Measurements from ENCODE around the gene IFT27.

IFT27 gene

DNA sequence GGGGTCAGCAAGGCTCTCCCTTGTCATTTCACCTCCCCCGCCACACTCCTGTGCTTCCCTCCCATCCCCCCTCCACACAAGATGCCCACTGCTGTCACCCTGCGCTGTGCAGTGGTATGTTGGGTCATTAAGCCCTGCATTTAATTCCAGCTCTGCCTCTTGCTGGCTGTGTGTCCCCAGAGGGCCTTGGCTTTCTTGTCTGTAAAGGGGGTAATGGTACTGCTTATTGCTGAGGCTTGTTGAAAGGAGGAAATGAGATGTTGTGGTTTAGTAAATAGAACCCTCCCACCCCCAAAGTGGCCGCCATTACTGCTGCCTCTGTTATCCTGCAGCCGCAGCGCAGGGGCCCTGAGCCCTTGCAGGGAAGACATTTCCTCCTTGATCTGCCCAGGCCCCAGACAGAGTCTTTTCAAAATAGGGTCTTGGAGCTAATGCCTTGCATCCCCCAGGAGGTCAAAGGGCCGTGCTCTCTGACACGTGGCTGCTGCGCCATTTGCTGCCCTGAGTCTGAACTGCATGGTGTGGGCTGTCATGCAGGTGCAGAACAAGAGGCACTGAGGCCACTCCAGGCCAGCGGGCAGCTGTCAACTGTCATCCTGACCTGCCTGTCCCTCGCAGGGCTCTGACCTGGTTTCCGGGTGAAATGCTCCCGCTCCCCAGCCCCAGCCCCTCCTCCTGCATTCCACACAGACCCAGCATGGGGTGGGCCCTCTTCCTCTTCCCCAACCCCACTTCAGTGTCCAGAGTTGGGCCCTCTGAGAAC is 22.2 kb upstream of the IFT27 start:
- in situ Hi-C loops (cut with MboI; ENCODE audit: low pct_unique_long_range_greater_than_20kb, low sequenced_read_pairs) = no loop called here
- peak; percentile 38 for DNase-seq

DNA sequence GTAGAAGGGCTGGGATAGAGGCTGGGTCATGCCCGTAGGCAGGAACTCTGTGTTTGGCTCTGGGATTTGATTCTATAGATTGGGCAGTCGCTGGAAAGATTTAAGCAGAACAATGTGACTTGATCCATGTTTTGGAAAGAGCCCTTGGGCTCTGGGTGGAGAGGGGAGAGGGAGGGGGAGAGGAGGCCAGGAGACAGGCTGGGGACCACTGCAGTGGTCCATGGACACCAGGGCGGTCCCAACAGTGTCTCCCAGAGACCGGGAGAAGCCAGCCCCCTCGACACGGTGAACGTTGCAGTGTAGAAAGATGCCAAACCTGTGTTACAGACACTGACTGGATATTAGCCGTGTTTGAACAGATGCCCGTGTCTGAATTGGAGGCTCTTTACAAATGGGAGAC is 21.5 kb upstream of the IFT27 start:
- DNase-seq = no peak
- in situ Hi-C loops (cut with MboI; ENCODE audit: low pct_unique_long_range_greater_than_20kb, low sequenced_read_pairs) = no loop called here

DNA sequence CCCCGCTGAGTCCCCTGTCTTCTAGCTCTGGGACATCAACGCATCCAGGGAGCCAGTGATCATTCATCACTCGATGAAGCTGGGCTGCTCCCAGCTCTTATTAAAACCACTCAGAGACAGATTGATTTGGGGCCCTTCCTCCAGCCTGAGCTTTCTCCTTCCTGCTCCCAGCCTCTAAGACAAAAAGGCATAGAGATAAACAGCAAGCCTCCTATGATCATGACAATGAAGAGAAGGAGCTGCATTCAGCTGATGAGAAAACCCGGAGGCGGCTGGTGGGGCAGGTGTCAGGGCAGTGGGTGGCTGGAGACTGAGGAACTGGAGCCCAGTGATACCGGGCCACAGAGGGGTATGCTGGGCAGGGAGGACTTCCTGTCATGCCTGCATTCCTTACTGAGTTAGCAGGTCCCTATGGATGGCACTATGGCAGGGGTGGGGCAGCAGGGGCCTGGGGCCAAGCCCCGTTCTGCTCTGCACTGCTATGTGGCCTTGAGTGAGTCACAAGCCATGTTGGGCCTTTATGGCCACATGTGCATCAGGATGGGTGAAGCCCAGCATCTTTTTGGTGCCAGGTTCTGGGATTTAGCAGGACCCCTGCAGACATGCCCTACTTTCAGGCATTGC is 20.7 kb upstream of the IFT27 start:
- no peak for DNase-seq
- in situ Hi-C loops (cut with MboI; ENCODE audit: low pct_unique_long_range_greater_than_20kb, low sequenced_read_pairs) = no loop called here

DNA sequence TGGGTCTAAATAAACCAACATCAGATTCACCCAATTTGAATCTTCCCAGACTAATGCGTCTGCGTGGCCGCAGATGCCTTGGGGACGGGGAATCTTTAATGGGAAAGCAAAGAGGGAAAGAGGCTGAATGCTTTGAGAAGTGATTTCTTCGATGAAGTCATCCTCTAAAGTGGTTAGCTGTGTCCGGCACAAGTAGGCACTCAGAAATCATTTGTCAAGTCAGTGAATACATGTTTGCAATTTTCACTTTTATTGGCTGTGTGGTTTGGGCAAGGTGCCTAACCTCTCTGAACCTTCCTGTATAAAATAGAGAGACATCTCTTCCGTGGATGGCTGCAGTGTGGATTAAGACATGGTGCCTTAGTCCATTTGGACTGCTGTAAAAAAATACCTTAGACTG is 19.7 kb upstream of the IFT27 start:
- in situ Hi-C loops (cut with MboI; ENCODE audit: low pct_unique_long_range_greater_than_20kb, low sequenced_read_pairs) = no loop called here
- DNase-seq = no peak

DNA sequence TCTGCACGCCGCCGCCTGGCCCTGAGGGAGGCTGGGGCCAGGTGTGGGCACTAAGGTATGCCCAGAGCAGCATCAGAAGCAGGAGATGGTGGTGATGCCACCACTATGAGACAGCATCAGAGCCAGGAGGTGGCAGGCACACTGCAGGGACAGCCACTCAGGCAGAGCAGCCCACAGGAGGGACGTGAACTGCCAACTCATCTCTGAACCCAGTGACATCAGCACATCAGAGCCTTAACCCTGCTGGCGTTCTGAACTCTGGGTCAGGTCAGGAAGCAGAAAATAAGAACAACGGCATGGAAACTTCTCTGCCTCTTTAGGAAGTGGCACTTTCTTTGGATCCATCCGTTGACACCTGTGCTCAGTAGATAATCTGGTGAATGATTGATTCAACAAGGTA is 14.7 kb upstream of the IFT27 start:
- in situ Hi-C loops (cut with MboI; ENCODE audit: low pct_unique_long_range_greater_than_20kb, low sequenced_read_pairs) = no loop called here
- DNase-seq = no peak

DNA sequence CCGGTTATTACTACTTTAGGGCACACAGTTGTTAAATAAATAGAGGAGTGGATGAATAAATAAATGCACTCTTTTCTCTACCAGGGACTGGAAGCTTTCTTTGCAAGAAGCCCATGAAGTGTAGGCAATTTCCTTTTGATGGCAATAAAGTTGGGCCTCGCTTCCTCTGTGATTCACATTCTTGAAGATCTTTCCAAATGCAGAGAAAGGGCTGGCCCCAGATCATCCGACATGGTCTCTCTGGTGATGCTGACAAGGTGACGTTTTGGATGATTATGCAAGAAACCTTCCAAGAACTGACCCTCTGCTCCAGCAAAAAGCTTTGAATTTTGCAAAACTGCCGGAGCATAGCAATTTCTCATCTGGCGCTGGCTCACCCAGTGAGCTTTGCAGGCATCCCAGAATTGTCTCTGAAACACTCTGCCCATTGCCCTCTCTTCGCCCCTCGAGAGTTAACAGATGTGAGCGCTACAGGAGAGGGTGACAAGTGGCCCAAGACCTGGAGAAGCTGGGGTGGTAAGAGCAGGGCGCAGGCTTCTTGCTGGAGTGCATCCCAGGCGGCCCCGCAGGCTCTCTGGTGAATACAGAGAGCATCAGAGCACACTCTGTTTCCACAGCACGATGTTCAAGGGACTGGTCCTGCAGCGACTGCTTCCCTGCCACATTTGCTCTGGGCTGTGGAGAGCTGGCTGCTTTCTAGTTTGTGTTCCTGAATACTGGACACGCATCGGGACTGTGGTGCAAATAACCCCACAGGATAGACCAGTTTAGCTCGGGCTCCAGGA is 11.5 kb upstream of the IFT27 start:
- in situ Hi-C loops (cut with MboI; ENCODE audit: low pct_unique_long_range_greater_than_20kb, low sequenced_read_pairs) = no loop called here
- DNase-seq = no peak

DNA sequence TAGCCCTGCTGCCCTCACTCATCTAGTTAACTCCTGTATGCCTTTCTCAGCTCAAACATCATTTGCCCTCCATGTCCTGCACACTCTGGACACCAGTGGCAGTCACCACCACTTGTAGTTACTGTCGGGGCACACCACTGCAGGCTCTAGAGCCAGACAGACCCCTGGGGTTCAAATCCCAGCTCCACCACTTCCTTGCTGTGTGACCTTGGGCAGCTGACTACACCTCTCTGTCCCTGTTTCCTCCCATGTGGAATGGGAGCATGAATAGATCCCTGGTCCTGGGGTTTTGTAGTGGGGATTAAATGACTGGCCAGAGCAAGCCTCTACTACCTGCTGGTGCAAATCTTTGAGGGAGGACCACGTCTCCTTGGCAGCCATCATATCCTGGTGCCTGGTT is 7.8 kb upstream of the IFT27 start:
- DNase-seq = no peak
- in situ Hi-C loops (cut with MboI; ENCODE audit: low pct_unique_long_range_greater_than_20kb, low sequenced_read_pairs) = no loop called here

DNA sequence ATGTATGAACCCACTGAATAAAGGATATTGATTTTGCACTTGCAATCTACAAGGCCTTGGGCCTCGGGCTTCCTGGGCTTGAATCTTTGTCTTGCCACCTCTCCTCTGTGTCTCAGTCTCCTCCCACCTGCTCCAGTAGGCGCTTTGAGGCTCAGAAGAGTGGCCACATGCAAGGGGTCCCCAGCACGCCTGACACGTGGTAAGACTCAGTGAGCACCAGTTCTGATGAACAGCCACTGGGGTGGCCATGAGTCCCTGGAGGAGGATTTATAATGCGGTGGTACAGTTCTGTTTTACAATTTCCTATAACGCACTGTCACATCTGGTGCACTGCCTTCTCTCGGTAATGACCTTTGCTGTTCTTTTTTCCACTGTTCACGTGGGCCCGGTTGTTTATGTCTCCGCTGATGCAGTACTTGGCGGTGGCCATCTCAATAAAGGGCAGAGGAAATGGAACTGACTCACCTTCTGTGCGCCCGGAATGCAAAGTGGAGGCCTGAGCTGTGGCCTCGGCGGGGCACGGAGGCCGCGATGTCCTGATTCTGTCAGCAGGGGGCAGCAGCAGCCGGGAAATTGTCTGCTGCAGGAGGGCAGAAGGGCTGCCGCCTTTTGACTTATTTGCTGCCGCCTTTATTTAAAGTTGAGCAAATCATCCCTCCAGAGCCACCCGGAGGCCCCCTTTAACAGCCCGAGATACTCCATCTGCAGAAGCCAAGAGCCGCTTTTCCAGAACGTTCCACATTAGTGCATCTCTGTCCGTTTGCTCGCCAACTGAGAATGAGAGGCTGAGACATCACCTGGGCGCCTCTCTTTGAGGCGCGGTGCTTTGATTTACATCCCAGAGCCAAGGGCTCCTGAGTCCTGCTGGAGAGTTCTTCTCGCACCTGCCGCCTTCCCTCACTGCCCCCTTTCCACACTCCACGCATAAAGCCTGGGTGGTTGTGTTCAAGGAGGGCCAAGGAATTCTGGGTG is 6.0 kb upstream of the IFT27 start:
- DNase-seq = peak; percentile 94
- in situ Hi-C loops (cut with MboI; ENCODE audit: low pct_unique_long_range_greater_than_20kb, low sequenced_read_pairs) = no loop called here

DNA sequence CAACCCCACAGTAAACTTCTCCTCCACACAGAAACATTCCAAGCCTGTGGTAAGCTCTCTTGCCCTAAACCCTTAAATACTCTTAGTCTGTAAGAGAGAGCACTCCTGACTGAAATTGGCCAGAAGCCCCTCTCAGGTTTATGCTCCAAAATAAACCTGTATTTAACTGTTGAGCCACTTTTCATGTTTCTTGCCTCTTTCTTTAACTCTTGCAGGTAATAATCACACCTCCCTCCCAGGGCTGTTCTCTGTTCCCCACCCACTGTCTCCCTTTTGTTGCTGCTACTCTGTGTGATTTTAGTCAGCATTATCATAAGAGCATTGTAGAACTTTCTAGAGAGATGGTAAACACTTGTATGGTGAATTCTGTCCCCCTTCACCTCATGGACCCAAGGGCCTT is 2.1 kb upstream of the IFT27 start:
- no peak for DNase-seq
- in situ Hi-C loops (cut with MboI; ENCODE audit: low pct_unique_long_range_greater_than_20kb, low sequenced_read_pairs) = no loop called here

DNA sequence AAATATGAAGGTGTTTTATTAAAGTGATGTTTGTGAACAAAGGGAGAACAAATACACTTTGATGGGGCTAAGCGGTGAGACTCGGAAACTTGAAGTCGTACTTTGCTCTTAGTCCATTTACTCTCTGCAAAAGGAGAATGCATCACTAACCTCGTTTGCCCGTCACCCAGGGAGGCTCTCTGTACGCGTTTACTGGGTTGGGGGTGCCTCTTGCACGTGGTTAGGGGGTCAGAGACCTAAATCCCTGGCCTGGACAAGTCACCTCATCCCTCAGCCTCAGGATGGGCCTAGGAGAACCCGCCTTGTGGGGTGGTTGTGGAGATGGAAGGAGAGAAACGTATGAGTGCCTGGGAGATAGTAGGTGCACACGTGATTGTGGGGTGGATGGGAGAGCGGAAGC is 803 bp upstream of the IFT27 start:
- DNase-seq = no peak
- in situ Hi-C loops (cut with MboI; ENCODE audit: low pct_unique_long_range_greater_than_20kb, low sequenced_read_pairs) = no loop called here

DNA sequence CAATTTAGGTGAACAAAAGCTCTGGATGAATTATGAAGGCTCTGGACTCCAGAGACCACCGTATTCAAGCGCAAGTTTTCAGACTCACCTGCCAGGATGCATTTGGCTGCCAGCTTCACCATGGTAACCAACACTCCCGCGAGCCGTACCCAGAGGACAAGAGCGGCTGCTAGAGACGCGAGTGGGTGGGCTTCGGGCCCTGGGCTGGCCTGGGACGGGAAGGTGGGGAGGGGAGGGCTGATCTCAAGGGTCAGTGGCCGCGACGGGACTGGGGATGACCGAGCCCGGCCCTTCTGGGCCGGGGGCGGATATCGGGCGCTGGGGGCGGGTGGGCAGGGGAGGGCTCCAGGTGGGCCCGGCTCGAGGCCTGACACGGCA is 344 bp downstream of the IFT27 start:
- in situ Hi-C loops (cut with MboI; ENCODE audit: low pct_unique_long_range_greater_than_20kb, low sequenced_read_pairs) = no loop called here

DNA sequence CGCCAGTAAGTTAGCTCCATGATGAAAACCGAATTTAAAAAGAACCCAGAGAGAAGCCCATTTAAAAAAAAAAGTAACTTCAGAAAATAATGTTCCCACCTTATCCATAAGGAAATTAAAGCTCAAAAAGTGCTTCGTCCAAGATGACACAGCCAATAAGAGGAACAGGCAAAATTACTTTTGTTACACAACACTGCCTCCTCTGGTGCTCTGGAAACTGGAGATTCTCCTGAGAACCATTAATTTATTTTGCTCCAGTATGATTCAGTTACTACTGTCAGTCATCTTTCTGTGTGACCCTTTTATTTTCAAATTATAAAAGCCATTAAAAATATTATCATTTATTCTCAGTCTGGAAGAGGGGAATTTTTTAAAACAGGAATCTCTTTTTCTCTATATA is 2.0 kb downstream of the IFT27 start:
- peak; percentile 60 for DNase-seq
- in situ Hi-C loops (cut with MboI; ENCODE audit: low pct_unique_long_range_greater_than_20kb, low sequenced_read_pairs) = no loop called here

More for the DNA sequence above, 344 bp downstream of the IFT27 start:
- peak; percentile 16 for DNase-seq

DNA sequence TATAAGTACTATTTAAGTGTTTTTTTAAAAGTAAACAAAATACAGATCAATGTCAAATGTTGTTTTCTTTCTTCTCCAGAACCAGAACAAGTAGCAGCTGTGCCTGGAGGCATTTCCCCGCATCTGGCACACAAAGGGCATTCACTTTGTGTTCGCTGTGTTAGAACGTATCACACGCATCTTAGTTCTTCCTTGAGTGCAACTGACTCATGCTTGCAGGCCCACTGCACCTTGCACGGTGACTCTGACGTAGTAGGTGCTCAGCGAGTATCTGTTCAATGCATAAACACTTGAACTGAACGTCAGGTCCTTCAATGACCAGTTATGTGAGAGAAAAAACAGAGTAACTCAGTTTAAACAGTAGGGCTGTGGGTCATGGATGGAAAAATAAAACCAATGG is 3.5 kb downstream of the IFT27 start:
- in situ Hi-C loops (cut with MboI; ENCODE audit: low pct_unique_long_range_greater_than_20kb, low sequenced_read_pairs) = no loop called here
- DNase-seq = no peak

DNA sequence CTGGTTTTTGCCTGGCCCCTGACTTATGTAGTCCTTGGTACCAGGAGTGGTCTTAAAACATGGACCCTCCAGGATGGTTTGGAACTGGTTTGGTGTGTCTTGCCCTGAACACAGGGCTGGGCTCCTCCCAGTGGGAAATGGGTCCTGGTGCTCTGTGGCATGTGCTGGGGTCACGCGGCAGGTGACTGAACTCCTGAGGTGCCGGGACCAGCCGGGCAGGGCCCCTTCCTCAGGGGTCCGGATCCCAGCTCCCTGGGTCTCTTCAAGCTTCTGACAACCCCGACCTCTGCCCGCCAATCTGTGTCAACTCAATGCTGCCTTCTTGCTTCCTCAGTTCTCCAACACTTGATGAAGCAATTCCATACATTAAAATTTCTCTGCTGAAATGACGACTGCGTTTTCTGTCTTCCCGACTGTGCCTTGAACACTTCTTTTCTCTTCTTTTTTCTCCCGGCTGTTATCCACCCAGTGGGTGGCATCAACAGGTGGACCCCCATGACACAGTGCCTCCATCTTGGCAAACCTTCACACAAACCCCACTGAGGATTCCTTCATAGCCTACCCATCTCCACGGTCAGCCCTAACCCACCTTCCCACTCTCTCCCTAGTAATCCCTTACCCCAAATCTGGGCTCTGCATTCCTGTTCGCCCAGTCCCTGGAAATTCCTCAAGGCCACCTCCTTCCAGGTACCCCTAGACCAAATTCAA is 4.4 kb downstream of the IFT27 start:
- in situ Hi-C loops (cut with MboI; ENCODE audit: low pct_unique_long_range_greater_than_20kb, low sequenced_read_pairs) = no loop called here
- DNase-seq = no peak

DNA sequence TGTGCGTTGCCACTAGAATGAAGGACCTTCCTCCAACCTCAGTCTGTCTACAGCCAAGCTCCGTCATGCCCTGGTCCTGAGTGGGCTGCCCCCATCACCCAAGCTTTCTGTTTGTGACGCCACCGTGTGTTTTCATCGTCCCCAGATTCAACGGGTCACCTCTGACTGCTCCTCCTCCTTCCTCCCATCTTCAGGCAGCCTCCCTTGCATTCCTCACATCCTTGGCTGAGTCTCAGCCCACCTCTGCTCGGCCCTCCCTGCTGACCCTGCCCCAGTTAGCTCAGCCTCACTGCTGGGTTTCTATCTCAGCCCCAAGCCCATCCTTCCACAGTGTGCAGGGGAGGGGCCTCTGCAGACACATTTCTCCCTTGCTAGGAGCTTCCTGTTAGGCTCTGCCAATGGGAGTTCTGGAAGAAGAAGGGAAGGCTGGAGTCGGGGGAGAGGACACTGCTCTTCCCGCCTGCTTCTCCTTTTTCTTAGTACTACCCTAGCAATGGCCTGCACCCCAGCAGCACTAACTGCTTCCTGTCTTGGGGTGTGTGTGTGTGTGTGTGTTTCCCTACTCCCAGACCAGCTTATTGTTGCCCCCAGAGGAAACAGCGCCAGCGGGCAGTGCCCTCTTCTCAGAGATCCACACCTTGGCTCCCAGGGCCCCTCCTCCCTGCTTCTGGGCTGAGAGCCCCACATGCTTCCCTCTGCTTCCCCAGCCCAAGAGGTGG is 5.2 kb downstream of the IFT27 start:
- DNase-seq = peak; percentile 54
- in situ Hi-C loops (cut with MboI; ENCODE audit: low pct_unique_long_range_greater_than_20kb, low sequenced_read_pairs) = no loop called here

DNA sequence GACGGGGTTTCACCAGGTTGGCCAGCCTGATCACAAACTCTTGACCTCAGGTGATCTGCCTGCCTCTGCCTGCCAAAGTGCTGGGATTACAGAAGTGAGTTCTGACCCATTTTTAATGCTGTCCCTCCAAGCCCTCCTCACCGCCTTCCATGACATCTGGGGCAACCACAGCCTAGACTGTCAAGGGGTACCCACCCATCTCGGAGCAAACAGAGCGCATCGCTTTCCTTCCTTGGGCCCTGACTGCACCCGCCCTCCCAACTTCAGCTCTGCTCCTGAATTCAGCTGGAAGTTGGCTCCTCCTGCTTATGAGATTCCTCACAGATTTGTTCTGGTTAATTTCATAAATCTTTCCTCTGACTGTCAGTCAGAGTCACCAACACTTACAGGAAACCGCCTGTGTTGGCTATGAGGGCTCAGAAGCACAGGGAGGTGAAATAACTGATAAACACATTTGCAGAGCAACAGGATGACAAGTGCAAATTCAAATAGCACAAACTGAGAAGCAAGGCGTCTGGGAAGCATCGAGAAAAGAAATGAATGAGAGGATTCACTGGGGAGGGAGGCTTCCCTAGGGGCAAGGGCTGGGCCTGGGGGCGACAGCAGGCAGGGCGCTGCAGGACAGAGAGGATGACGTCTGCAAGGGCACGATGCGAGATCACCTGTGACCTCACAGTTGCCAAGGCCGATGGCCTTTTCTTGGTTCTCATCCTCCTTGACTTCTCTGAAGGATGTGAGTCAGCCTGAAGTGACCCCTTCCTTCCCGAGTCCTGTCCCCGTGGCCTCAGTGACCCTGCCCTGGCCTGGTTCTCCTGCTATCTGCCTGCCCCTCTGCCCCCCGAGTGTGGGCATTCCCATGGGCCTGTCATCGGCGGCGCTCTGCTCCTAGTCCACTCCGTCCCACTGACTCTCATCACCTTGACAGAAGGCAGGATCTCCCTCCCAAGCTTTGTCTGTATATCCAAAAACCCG is 6.1 kb downstream of the IFT27 start:
- in situ Hi-C loops (cut with MboI; ENCODE audit: low pct_unique_long_range_greater_than_20kb, low sequenced_read_pairs) = no loop called here
- DNase-seq = no peak

DNA sequence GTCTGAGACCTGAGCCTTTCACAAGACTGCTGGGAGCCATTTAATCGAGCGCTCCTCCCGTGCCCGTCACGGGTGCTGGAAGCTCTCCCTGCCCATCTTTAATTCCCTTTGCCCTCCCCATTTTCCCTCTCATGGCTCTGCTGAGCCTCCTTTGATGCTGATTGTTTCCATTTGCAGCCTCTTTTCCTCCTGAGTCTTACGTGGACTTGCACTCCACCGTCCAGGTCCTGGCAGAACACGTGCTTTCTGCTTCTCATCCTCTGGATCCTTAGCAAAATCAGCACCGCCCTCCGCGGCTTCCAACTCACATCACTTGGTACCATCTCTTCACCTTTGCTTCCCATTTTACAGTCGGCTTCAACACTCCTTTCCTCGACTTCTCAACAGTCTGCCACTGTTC is 7.3 kb downstream of the IFT27 start:
- in situ Hi-C loops (cut with MboI; ENCODE audit: low pct_unique_long_range_greater_than_20kb, low sequenced_read_pairs) = no loop called here

More for the DNA sequence above, 7.3 kb downstream of the IFT27 start:
- no peak for DNase-seq

Data from KBM-7 (cell line).